GM12878 (cell line): ENCODE data around the gene DLST. TPM values are rescaled to one million over a fixed set of nuclear protein-coding genes. Genes with fewer than 3 reads are reported as not detected.

Experiments used
- BHLHE40 ChIP-seq, 2 experiments: fragments of 450-650 bp in 1 of 2; IDR thresholded peaks; 2 replicates each; pipeline ENCODE4 v1.6.1; 2011 to 2017; ENCODE audit warnings: low read depth in 2 of 2, borderline replicate concordance in 1 of 2, improper control_type of control experiment in 1 of 2, low read length in 1 of 2, mild to moderate bottlenecking in 1 of 2
- CBFB ChIP-seq: IDR thresholded peaks from 2 replicates; pipeline ENCODE4 v1.6.1; 2016; ENCODE audit warnings: antibody characterized with exemption, low read depth
- CBX3 ChIP-seq: fragments of 200-600 bp; sonication (generic); IDR thresholded peaks from 2 replicates; pipeline ENCODE4 v1.6.1; 2016; ENCODE audit warnings: low read depth, borderline replicate concordance
- CBX5 ChIP-seq: sonication (generic); IDR thresholded peaks from 2 replicates; pipeline ENCODE4 v1.6.1; 2016; ENCODE audit warnings: low read depth, moderate library complexity, mild to moderate bottlenecking, inconsistent platforms
- CREB1 ChIP-seq: IDR thresholded peaks from 2 replicates; pipeline ENCODE4 v1.6.1; 2012; ENCODE audit warnings: low read depth, mild to moderate bottlenecking, inconsistent platforms
- NFYA ChIP-seq: IDR thresholded peaks from 2 replicates; pipeline ENCODE4 v1.6.1; 2011; ENCODE audit warnings: low read depth, mild to moderate bottlenecking, low read length, improper control_type of control experiment, borderline replicate concordance
- NR2F1 ChIP-seq: fragments of 450-650 bp; conservative IDR thresholded peaks from 2 replicates; pipeline ENCODE4 v1.6.1; 2017; ENCODE audit warnings: mild to moderate bottlenecking
- RAD21 ChIP-seq: IDR thresholded peaks from 2 replicates; pipeline ENCODE4 v1.6.1; 2011; ENCODE audit warnings: mild to moderate bottlenecking, low read depth, low read length, moderate library complexity; ENCODE audit not compliant: insufficient read depth
- TBL1XR1 ChIP-seq: IDR thresholded peaks from 2 replicates; pipeline ENCODE4 v1.6.1; 2012; ENCODE audit warnings: low read depth, low read length, improper control_type of control experiment
- TCF12 ChIP-seq: IDR thresholded peaks from 2 replicates; pipeline ENCODE4 v1.6.1; 2011; ENCODE audit warnings: low read depth, mild to moderate bottlenecking, low read length
- TCF3 ChIP-seq: IDR thresholded peaks from 2 replicates; pipeline ENCODE4 v1.6.1; 2012; ENCODE audit warnings: low read depth, mild to moderate bottlenecking, low read length, borderline replicate concordance; ENCODE audit not compliant: insufficient read depth
- polyA plus RNA-seq, 11 experiments: library from polyadenylated mRNA; depleted of rRNA in 4 of 11; unstranded in 6 of 11; stranded (reverse) in 5 of 11; fragments of >200 nt; fragmentation: Nextera tagmentation in 4 of 11; fragmentation: Illumina TruSeq in 1 of 11; extraction: Ambion mirVana in 4 of 11; extraction: Trizol in 1 of 11; gene quantifications; 1 replicate in 1 of 11; 2 replicates in 10 of 11; pipeline versions ENCODE4 v1.2.1 to v1.2.3, GENCODE V29; 2011 to 2016; ENCODE audit warnings: inconsistent platforms in 2 of 11, missing spikeins in 2 of 11, low read depth in 1 of 11
- total RNA-seq, 4 experiments: library from RNA; depleted of rRNA in 3 of 4; stranded (reverse); fragments of >200 nt in 3 of 4; fragmentation: Illumina TruSeq in 1 of 4; extraction: Trizol in 1 of 4; gene quantifications; 2 replicates each; pipeline versions ENCODE4 v1.2.1 to v1.2.3, GENCODE V29; 2013 to 2021
- TF ChIP-seq, protein P1 (sequence below), 3 experiments: IDR thresholded peaks in 2 of 3; conservative IDR thresholded peaks in 1 of 3; 2 replicates each; pipeline ENCODE4 v1.5.1; 2011; ENCODE audit warnings: low read depth in 3 of 3, low read length in 3 of 3, mild to moderate bottlenecking in 3 of 3, control low read depth in 2 of 3, moderate library complexity in 2 of 3, inconsistent platforms in 1 of 3, mixed read lengths in 1 of 3; ENCODE audit not compliant: control insufficient read depth in 2 of 3, insufficient read depth in 1 of 3; ENCODE audit errors: extremely low read depth in 1 of 3
- TF ChIP-seq, protein P2 (sequence below): IDR thresholded peaks from 2 replicates; pipeline ENCODE4 v1.6.1; 2012; ENCODE audit warnings: mild to moderate bottlenecking, low read depth, low read length
- TF ChIP-seq, protein P3 (sequence below): IDR thresholded peaks from 2 replicates; pipeline ENCODE4 v1.6.1; 2012; ENCODE audit warnings: improper control_type of control experiment, low read depth, low read length; ENCODE audit not compliant: insufficient replicate concordance
- TF ChIP-seq, protein P4 (sequence below): fragments of 450-650 bp; IDR thresholded peaks from 2 replicates; pipeline ENCODE4 v1.6.1; 2017; ENCODE audit warnings: antibody characterized with exemption, mild to moderate bottlenecking, moderate library complexity

DLST gene
- total and polyA plus RNA-seq, 10 of the 15 experiments (the other 5 are each of a cell fraction or from before 2014, with no cell fraction given) = 2.9 to 141 (median 67.7) TPM

DNA sequence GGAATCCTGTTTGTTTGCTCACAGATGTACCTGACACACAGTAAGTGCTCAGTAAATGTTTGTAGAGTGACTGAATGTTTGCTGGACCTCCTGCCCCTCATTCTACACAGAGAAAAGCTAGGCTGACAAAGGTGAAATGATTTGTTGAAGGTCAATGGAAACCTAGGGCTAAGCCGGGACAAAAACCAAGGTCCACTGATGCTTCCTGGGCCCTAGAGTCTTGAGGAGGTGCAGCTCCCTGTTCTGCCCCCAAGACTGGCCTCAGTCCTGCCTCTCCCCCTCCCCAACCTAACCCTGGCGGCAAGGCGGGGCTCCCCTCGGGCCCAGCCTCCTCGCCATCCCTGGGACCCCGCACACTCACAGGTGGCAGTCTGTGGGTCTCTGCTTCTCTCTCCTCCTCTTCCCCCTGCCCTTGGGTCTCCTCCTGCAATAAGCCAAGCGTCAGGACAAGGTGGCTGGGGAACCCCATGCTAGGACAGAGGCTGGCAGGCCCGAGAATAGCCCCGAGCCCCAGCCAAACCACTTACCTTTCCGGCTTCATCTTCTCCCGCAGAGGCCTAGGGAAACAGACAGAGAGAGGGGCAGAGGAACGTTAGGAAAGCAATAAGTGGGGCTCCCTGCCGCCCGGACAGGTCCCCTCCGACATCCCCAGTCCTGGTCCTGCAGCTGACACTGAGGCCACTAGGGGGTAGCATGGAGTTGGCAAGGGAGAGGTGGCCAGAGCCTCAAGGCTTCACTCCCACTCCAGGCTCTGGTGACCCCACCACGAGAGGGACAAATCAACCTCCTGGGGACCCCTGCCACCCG lies 64.3 kb downstream of the DLST start (continued):
- TF ChIP-seq TCF12 (no peak), BHLHE40 (IDR thresholded peaks at IDR 0.05; ENCODE audit: borderline replicate concordance in 1 of 2, low read depth in 2 of 2, low read length in 1 of 2) (0 out of 4 replicates have a peak, but pooled peaks of 1 of the 2 experiments have one; percentile 4), NFYA (no peak), CBX5 (no peak), TBL1XR1 (no peak), RAD21 (peak; percentile 87), CBX3 (no peak), CBFB (no peak), CREB1 (no peak), NR2F1 (no peak), TCF3 (no peak)
- TF ChIP-seq, protein P1, sequence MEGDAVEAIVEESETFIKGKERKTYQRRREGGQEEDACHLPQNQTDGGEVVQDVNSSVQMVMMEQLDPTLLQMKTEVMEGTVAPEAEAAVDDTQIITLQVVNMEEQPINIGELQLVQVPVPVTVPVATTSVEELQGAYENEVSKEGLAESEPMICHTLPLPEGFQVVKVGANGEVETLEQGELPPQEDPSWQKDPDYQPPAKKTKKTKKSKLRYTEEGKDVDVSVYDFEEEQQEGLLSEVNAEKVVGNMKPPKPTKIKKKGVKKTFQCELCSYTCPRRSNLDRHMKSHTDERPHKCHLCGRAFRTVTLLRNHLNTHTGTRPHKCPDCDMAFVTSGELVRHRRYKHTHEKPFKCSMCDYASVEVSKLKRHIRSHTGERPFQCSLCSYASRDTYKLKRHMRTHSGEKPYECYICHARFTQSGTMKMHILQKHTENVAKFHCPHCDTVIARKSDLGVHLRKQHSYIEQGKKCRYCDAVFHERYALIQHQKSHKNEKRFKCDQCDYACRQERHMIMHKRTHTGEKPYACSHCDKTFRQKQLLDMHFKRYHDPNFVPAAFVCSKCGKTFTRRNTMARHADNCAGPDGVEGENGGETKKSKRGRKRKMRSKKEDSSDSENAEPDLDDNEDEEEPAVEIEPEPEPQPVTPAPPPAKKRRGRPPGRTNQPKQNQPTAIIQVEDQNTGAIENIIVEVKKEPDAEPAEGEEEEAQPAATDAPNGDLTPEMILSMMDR (IDR thresholded peaks at IDR 0.05 in 2 of 3, conservative IDR thresholded peaks at IDR 0.05 in 1 of 3; ENCODE audit: control insufficient read depth in 2 of 3, extremely low read depth in 1 of 3, insufficient read depth in 1 of 3, low read depth in 3 of 3, low read length in 3 of 3) = peak; percentile 90 to 96 (median 94)
- TF ChIP-seq, protein P2, sequence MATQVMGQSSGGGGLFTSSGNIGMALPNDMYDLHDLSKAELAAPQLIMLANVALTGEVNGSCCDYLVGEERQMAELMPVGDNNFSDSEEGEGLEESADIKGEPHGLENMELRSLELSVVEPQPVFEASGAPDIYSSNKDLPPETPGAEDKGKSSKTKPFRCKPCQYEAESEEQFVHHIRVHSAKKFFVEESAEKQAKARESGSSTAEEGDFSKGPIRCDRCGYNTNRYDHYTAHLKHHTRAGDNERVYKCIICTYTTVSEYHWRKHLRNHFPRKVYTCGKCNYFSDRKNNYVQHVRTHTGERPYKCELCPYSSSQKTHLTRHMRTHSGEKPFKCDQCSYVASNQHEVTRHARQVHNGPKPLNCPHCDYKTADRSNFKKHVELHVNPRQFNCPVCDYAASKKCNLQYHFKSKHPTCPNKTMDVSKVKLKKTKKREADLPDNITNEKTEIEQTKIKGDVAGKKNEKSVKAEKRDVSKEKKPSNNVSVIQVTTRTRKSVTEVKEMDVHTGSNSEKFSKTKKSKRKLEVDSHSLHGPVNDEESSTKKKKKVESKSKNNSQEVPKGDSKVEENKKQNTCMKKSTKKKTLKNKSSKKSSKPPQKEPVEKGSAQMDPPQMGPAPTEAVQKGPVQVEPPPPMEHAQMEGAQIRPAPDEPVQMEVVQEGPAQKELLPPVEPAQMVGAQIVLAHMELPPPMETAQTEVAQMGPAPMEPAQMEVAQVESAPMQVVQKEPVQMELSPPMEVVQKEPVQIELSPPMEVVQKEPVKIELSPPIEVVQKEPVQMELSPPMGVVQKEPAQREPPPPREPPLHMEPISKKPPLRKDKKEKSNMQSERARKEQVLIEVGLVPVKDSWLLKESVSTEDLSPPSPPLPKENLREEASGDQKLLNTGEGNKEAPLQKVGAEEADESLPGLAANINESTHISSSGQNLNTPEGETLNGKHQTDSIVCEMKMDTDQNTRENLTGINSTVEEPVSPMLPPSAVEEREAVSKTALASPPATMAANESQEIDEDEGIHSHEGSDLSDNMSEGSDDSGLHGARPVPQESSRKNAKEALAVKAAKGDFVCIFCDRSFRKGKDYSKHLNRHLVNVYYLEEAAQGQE = no peak
- TF ChIP-seq, protein P3, sequence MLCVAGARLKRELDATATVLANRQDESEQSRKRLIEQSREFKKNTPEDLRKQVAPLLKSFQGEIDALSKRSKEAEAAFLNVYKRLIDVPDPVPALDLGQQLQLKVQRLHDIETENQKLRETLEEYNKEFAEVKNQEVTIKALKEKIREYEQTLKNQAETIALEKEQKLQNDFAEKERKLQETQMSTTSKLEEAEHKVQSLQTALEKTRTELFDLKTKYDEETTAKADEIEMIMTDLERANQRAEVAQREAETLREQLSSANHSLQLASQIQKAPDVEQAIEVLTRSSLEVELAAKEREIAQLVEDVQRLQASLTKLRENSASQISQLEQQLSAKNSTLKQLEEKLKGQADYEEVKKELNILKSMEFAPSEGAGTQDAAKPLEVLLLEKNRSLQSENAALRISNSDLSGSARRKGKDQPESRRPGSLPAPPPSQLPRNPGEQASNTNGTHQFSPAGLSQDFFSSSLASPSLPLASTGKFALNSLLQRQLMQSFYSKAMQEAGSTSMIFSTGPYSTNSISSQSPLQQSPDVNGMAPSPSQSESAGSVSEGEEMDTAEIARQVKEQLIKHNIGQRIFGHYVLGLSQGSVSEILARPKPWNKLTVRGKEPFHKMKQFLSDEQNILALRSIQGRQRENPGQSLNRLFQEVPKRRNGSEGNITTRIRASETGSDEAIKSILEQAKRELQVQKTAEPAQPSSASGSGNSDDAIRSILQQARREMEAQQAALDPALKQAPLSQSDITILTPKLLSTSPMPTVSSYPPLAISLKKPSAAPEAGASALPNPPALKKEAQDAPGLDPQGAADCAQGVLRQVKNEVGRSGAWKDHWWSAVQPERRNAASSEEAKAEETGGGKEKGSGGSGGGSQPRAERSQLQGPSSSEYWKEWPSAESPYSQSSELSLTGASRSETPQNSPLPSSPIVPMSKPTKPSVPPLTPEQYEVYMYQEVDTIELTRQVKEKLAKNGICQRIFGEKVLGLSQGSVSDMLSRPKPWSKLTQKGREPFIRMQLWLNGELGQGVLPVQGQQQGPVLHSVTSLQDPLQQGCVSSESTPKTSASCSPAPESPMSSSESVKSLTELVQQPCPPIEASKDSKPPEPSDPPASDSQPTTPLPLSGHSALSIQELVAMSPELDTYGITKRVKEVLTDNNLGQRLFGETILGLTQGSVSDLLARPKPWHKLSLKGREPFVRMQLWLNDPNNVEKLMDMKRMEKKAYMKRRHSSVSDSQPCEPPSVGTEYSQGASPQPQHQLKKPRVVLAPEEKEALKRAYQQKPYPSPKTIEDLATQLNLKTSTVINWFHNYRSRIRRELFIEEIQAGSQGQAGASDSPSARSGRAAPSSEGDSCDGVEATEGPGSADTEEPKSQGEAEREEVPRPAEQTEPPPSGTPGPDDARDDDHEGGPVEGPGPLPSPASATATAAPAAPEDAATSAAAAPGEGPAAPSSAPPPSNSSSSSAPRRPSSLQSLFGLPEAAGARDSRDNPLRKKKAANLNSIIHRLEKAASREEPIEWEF = no peak
- TF ChIP-seq, protein P4, sequence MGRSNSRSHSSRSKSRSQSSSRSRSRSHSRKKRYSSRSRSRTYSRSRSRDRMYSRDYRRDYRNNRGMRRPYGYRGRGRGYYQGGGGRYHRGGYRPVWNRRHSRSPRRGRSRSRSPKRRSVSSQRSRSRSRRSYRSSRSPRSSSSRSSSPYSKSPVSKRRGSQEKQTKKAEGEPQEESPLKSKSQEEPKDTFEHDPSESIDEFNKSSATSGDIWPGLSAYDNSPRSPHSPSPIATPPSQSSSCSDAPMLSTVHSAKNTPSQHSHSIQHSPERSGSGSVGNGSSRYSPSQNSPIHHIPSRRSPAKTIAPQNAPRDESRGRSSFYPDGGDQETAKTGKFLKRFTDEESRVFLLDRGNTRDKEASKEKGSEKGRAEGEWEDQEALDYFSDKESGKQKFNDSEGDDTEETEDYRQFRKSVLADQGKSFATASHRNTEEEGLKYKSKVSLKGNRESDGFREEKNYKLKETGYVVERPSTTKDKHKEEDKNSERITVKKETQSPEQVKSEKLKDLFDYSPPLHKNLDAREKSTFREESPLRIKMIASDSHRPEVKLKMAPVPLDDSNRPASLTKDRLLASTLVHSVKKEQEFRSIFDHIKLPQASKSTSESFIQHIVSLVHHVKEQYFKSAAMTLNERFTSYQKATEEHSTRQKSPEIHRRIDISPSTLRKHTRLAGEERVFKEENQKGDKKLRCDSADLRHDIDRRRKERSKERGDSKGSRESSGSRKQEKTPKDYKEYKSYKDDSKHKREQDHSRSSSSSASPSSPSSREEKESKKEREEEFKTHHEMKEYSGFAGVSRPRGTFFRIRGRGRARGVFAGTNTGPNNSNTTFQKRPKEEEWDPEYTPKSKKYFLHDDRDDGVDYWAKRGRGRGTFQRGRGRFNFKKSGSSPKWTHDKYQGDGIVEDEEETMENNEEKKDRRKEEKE = no peak
